Adipocyte (in vitro differentiated cells): ENCODE measurements around the gene OTOA.
"Not testable (repeated sequence)": the region's sequence is repeated elsewhere in the genome, so short reads cannot be mapped to it uniquely, and the experiment has no call there.

Experiments used
- DNase-seq: peaks from one replicate; pipeline ENCODE4 v3.0.0-alpha.2; 2015; ENCODE audit warnings: low read depth
- H3K27me3 ChIP-seq: replicated peaks from 2 replicates; pipeline ENCODE4 v1.7.0; 2013; ENCODE audit warnings: mild to moderate bottlenecking, low read length, moderate library complexity; ENCODE audit not compliant: control insufficient read depth, insufficient read depth
- H3K36me3 ChIP-seq: 2 replicates; pipeline ENCODE4 v1.7.0; 2013; ENCODE audit warnings: low read length, mild to moderate bottlenecking, moderate library complexity; ENCODE audit not compliant: control insufficient read depth, insufficient read depth, severe bottlenecking
- H3K4me1 ChIP-seq: 2 replicates; pipeline ENCODE4 v1.7.0; 2013; ENCODE audit warnings: mild to moderate bottlenecking, low read length, moderate library complexity; ENCODE audit not compliant: control insufficient read depth, insufficient read depth
- H3K4me3 ChIP-seq: 2 replicates; pipeline ENCODE4 v1.7.0; 2013; ENCODE audit warnings: mild to moderate bottlenecking, low read length, moderate library complexity
- H3K9ac ChIP-seq: 2 replicates; pipeline ENCODE4 v1.7.0; 2013; ENCODE audit warnings: mild to moderate bottlenecking, low read length, moderate library complexity
- H3K9me3 ChIP-seq: 2 replicates; pipeline ENCODE4 v1.7.0; 2013; ENCODE audit warnings: mild to moderate bottlenecking, low read length, moderate library complexity; ENCODE audit not compliant: control insufficient read depth

OTOA gene

GRCh38 chr16:21643785-21644184 lies 20.0 kb upstream of the OTOA start:
- Histone ChIP-seq H3K9me3 (no peaks in the 10 kb centered on the region), H3K27me3 (no peaks in the 10 kb centered on the region), H3K36me3 (no peaks in the 10 kb centered on the region), H3K4me1 (peaks cover 30% of the 10 kb centered on the region), H3K9ac (no peak overlapping the region), H3K4me3 (no peak overlapping the region)
- DNase-seq: no peak

DNA sequence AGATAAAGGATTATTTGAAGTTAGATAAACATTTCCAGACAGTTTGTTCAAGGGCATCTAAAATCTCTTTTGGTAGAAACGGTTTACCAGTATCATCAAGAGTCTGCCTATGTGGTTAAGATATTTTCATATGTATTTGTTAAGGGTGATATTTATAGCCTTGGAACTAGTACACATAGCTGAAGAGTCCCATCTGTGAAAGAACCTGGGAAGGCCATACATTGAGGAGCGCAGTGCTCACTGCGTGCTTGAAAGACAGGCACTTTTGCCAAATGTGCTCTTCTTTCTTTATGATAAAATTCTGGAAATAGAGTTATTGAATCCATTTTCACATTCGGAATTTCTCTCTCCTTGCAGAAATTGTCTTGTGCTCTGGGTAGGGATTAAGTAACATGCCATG lies 19.1 kb upstream of the OTOA start:
- DNase-seq: no peak
- Histone ChIP-seq H3K36me3 (peaks cover 4% of the 10 kb centered on the region), H3K9ac (peak overlapping the region; percentile 74), H3K9me3 (no peaks in the 10 kb centered on the region), H3K27me3 (no peaks in the 10 kb centered on the region), H3K4me3 (no peak overlapping the region), H3K4me1 (peaks cover 27% of the 10 kb centered on the region)

GRCh38 chr16:21645261-21645721 lies 18.5 kb upstream of the OTOA start:
- peak; percentile 28 for DNase-seq
- H3K9me3 ChIP-seq: no peaks in the 10 kb centered on the region
- no peaks in the 10 kb centered on the region for H3K27me3 ChIP-seq
- peak overlapping the region; percentile 73 for H3K4me3 ChIP-seq
- peaks cover 25% of the 10 kb centered on the region for H3K4me1 ChIP-seq
- peaks cover 4% of the 10 kb centered on the region for H3K36me3 ChIP-seq
- H3K9ac ChIP-seq: peak overlapping the region; percentile 74

DNA sequence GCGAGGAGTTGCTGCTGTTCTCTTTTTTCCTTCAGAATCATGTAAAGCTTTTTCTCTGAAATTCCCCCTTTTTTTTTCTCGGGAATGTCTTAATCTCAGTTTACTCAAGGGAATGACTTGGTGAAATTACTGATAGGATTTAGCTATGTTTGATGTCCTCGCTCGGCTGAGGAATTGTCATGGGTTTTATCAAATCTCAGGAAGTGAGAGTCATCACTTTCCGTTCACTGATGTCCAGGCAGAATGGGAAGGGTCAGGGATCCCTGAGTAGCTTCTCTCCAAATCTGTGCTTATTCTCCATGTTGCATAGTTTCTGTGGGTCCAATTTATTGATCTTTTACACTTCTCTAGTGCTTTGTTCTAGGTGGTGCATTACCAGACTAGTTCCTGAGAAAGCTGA lies 17.7 kb upstream of the OTOA start:
- DNase-seq: no peak
- Histone ChIP-seq H3K4me1 (peaks cover 26% of the 10 kb centered on the region), H3K9ac (peak overlapping the region; percentile 74)

DNA sequence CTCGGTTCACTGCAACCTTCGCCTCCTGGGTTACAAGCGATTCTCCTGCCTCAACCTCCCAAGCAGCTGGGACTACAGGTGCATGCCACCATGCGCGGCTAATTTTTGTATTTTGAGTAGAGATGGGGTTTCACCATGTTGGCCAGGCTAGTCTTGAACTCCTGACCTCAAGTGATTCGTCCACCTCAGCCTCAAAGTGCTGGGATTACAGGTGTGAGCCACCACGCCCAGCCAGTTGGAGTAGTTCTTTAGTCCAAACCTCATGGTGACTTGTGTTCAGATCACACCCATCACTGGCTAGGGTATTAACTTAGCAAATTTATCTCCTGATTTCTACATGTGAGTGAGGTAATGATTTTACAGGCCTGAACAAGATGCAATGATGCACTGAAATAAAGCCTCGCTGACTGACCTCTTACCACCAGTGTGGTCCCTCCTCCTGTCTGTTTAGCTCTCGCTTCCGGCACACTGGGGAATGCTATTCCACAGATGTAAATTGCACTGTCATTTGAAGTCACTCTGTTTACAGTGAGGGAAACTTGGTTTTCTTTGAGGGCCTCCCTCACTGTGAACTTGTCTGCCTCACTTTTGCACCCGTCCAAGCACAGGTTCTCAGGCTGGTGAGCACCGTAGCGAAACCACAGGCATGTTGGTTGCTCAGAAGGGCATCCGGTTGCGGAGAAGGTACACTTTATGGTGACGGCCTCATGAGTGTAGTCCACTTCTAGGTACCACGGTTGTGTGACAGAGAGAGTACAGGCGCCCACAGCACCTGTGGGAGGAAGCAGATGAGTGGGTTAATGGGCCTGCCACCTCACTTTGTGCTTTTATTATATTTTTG lies 16.8 kb upstream of the OTOA start:
- Histone ChIP-seq H3K9me3 (no peaks in the 10 kb centered on the region), H3K27me3 (no peaks in the 10 kb centered on the region), H3K4me1 (peaks cover 18% of the 10 kb centered on the region), H3K4me3 (no peak overlapping the region), H3K9ac (no peak overlapping the region), H3K36me3 (peaks cover 4% of the 10 kb centered on the region)
- DNase-seq: no peak

More for the DNA sequence above, 17.7 kb upstream of the OTOA start:
- H3K27me3 ChIP-seq: no peaks in the 10 kb centered on the region
- peak overlapping the region; percentile 73 for H3K4me3 ChIP-seq
- no peaks in the 10 kb centered on the region for H3K9me3 ChIP-seq
- H3K36me3 ChIP-seq: peaks cover 4% of the 10 kb centered on the region

DNA sequence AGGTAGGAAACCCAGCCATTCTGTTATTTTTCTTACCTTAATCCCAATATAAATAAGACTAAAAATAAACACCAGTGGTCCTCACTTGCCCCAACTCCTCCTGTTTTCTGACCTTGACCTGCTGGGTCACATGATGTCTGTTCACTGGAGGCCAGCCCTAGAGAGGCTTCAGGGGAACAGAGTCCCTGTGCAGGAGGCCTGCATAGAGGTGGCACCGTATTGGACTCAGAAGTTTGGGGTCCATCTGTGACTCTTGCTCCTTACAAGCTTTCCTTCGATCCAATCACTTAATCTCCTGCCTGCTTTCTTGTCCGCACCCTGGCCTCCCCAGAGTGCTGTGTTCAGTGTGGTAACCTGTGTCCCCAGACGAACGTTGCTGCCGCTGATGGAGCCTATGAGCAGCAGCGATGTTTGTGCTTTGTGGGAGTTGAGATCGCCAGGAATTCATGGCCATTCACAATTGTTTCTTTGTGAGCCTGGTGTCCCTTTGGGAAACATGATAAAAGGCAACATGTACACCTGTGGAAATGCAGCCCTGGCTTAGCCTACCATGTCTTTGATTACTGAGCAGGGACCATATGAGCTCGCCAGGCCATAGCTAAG lies 16.1 kb upstream of the OTOA start:
- Histone ChIP-seq H3K4me1 (peaks cover 16% of the 10 kb centered on the region), H3K9me3 (no peaks in the 10 kb centered on the region), H3K9ac (no peak overlapping the region), H3K4me3 (no peak overlapping the region), H3K36me3 (peaks cover 4% of the 10 kb centered on the region), H3K27me3 (no peaks in the 10 kb centered on the region)
- no peak for DNase-seq

DNA sequence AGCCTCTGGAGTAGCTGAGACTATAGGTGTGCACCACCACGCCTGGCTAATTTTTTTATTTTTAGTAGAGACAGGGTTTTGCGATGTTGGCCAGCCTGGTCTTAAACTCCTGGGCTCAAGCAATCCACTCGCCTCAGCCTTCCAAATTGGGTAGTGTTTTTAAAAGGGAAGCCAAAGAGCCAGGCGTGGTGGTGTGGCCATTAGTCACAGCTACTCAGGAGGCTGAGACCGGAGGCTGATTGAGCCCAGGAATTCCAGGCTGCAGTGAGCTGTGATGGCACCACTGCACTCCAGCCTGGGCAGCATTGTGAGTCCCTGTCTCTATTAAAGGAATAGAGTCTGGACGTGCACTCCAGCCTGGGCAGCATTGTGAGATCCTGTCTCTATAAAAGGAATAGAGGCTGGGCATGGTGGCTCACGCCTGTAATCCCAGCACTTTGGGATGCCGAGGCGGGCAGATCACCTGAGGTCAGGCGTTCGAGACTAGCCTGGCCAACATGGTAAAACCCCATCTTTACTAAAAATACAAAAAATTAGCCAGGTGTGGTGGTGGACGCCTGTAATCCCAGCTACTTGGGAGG lies 13.9 kb upstream of the OTOA start:
- not testable (repeated sequence) for H3K9ac ChIP-seq, H3K27me3 ChIP-seq, H3K36me3 ChIP-seq, DNase-seq, H3K4me3 ChIP-seq, H3K9me3 ChIP-seq
- peaks cover 23% of the 10 kb centered on the region for H3K4me1 ChIP-seq

- Histone ChIP-seq H3K36me3 (peaks cover 12% of the 10 kb centered on the region), H3K9me3 (no peaks in the 10 kb centered on the region)
- no peak for DNase-seq
Observed at GRCh38 chr16:21650521-21650920, 13.2 kb upstream of the OTOA start.

GRCh38 chr16:21651515-21651914 lies 12.3 kb upstream of the OTOA start:
- Histone ChIP-seq H3K4me3 (no peak overlapping the region), H3K9ac (no peak overlapping the region), H3K27me3 (no peaks in the 10 kb centered on the region), H3K36me3 (peaks cover 22% of the 10 kb centered on the region), H3K4me1 (peaks cover 13% of the 10 kb centered on the region), H3K9me3 (no peaks in the 10 kb centered on the region)
- no peak for DNase-seq

More at GRCh38 chr16:21650521-21650920, 13.2 kb upstream of the OTOA start:
- Histone ChIP-seq H3K4me1 (peaks cover 23% of the 10 kb centered on the region), H3K27me3 (no peaks in the 10 kb centered on the region), H3K9ac (no peak overlapping the region), H3K4me3 (no peak overlapping the region)

DNA sequence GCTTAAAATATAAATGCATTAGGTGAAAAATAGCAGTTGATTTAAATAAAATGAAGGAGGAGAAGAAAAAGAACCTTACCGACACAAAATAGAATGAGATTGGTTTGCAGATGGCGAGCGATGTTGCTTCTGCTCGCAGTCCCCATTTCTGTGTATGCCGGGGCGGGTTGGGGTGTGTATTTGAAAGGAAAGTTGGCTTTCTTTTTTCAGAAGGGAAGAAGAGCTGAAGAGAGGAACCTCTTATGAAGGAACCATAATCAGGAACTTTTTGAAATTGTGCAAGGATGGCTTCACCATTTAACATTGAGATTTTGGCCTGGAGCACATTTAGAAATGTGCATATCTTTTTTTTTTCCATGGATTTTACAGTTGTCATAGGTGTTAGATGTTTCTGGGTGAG lies 11.3 kb upstream of the OTOA start, which contains the start of gene IGSF6:
Gene IGSF6 (minus strand): TSS at position 156 of the 400 bp plus-strand sequence. CDS start 10 bp downstream, at position 146.
- H3K9ac ChIP-seq: no peak within 1 kb of the TSS
- no peak within 1 kb of the TSS for H3K4me3 ChIP-seq
- no peaks in the 10 kb centered on the region for H3K27me3 ChIP-seq
- no peaks in the 10 kb centered on the region for H3K9me3 ChIP-seq
- peaks cover 13% of the 10 kb centered on the region for H3K4me1 ChIP-seq
- H3K36me3 ChIP-seq: peaks cover 27% of the 10 kb centered on the region
- no peak for DNase-seq

DNA sequence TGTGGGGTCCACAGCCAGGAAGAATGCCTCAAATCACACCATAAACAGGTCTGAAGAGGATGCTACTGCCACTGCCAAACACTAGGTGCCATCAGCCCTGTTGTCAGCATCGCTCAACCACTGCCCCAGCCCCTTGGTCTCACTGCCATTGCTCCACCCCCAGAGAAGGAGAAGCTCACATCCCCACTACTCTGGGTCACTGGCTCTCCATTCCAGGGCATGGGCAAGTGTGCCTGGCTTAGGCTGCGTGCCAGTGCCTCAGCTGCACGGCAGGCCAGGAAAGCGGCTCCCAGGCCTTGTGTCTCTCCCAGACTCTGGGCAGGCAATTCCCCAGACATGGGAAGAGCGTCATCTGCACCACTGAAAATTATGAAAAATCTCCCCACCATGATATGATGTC lies 10.2 kb upstream of the OTOA start:
- no peak for DNase-seq
- Histone ChIP-seq H3K4me1 (peaks cover 13% of the 10 kb centered on the region), H3K27me3 (no peaks in the 10 kb centered on the region), H3K4me3 (no peak overlapping the region), H3K9me3 (no peaks in the 10 kb centered on the region), H3K36me3 (peaks cover 27% of the 10 kb centered on the region), H3K9ac (no peak overlapping the region)
